Esophagus muscularis mucosa (tissue), 4 donors: ENCODE results near the gene ALDH3B1.

ENCODE experiments used
- EP300 ChIP-seq: sonication (generic); formaldehyde crosslinking; IDR thresholded peaks from one replicate; pipeline ENCODE4 v1.6.1; 2017; ENCODE audit warnings: antibody characterized with exemption
- POLR2A ChIP-seq: fragments of 450-650 bp; IDR thresholded peaks from one replicate; pipeline ENCODE4 v1.6.1; 2017; ENCODE audit warnings: antibody characterized with exemption, moderate library complexity, mild to moderate bottlenecking, low read depth
- TF ChIP-seq, protein P1 (sequence below), 3 experiments: fragments of 200-600 bp in 2 of 3; fragments of 450-650 bp in 1 of 3; sonication (generic) in 2 of 3; IDR thresholded peaks; one replicate each; pipeline ENCODE4 v1.5.1; 2017 to 2019; ENCODE audit warnings: antibody characterized with exemption in 3 of 3, mild to moderate bottlenecking in 2 of 3, moderate library complexity in 1 of 3

DNA sequence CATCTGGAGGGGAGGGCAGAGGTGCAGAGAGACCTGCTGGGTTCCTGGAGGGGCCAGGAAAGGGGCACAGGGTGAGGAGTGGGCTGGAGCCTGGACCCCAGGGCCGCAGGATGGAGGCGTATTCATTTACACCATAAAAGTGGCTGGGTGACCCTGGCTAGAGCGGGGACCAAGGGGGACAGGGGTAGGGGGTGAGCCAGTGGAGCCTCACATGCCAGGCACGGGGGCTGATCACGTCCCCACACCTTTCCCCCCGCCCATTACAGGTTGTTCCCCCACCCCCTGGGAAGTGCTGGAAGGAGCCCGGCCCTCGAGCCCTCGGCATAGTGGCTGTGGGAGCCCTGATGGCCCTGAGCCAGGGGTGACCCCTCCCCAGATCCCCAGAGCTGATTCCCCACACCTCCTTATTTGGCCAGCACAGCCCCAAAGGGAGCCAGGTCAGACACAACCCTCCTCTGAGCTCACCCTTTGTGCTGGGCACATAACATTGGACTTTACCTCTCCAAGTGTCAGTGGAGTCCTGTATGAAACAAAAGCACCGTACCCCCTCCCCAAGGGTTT lies 29.5 kb downstream of the ALDH3B1 start:
- TF ChIP-seq POLR2A (no peak), EP300 (no peak)
- TF ChIP-seq, protein P1, sequence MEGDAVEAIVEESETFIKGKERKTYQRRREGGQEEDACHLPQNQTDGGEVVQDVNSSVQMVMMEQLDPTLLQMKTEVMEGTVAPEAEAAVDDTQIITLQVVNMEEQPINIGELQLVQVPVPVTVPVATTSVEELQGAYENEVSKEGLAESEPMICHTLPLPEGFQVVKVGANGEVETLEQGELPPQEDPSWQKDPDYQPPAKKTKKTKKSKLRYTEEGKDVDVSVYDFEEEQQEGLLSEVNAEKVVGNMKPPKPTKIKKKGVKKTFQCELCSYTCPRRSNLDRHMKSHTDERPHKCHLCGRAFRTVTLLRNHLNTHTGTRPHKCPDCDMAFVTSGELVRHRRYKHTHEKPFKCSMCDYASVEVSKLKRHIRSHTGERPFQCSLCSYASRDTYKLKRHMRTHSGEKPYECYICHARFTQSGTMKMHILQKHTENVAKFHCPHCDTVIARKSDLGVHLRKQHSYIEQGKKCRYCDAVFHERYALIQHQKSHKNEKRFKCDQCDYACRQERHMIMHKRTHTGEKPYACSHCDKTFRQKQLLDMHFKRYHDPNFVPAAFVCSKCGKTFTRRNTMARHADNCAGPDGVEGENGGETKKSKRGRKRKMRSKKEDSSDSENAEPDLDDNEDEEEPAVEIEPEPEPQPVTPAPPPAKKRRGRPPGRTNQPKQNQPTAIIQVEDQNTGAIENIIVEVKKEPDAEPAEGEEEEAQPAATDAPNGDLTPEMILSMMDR (IDR thresholded peaks at IDR 0.05): no peak
